Right hindlimb (tissue), 1 donor: Measurements from ENCODE around the gene LEFTY2.
A peak's percentile ranks its signal among the peaks of the same experiment; 100 is the strongest.

ENCODE experiments used
- DNase-seq: peaks from one replicate; pipeline ENCODE4 v3.0.0-alpha.2; 2018

The LEFTY2 gene

DNA sequence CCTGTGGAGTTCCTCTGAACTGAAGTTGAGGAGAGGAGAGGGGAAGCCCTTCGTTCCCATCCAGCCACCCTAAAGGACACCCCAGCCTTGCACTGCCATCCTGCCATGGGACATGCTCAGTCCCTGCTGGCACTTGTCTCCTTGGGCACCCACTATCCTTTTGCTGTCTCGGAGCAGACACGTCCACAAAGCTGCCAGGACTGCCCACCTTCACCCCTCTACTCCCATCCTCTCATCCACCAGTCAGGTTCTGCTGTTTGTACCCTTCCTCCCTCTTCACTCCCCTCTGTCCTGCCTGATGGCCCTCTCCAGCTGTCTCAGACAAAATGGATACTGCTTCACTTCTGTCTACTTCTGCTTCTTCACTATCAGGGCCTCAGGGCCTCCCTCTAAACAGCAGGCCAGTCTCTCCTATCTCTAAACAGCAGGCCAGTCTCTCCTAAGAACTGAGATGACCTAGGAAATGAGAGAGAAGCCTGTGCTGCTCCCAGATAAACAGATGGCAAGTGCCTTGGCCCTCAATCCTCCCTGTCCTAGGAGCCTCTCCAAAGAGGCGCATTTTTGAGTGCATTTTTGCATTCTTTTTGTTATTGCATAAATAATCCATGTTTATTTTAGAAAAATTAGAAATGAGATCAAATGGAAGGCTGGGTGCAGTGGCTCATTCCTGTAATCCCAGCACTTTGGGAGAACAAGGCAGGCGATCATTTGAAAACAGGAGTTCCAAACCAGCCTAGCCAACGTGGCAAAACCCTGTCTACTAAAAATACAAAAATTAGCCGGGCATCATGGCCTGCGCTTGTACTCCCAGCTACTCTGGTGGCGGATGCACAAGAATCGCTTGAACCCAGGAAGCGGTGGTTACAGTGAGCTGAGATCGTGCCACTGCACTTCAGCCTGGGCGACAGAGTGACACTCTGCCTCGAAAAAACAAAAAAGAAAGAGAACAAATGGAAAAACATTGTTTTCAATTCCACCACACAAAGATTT is 12.5 kb downstream of the LEFTY2 start:
- no peak for DNase-seq

DNA sequence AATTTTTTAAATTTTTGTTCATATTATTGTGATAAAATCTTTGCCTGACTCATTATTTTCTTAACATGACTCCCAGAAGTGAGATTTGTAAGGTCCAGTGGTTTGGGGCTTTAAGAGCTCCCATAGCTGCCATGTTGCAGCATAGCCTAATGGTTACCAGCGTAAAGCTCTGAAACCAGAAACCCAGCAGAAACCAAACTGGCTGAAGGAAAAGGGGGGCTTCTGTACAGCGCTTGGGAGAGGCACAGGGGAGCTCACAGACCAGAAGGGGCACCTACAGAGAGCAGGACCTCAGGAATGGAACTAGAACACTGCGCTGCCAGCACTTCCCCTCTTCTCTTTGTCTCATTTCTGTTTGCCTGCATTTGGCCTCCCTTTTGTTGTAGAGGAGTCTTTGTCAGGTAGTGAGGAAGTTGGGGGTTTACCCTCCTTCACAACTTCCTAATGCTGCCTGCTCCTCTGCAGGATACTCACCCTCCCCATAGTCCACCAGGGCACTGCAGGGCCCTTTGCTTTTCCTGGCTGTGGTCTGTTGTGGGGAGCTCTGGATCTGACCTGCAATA is 14.4 kb downstream of the LEFTY2 start:
- DNase-seq, result no peak

DNA sequence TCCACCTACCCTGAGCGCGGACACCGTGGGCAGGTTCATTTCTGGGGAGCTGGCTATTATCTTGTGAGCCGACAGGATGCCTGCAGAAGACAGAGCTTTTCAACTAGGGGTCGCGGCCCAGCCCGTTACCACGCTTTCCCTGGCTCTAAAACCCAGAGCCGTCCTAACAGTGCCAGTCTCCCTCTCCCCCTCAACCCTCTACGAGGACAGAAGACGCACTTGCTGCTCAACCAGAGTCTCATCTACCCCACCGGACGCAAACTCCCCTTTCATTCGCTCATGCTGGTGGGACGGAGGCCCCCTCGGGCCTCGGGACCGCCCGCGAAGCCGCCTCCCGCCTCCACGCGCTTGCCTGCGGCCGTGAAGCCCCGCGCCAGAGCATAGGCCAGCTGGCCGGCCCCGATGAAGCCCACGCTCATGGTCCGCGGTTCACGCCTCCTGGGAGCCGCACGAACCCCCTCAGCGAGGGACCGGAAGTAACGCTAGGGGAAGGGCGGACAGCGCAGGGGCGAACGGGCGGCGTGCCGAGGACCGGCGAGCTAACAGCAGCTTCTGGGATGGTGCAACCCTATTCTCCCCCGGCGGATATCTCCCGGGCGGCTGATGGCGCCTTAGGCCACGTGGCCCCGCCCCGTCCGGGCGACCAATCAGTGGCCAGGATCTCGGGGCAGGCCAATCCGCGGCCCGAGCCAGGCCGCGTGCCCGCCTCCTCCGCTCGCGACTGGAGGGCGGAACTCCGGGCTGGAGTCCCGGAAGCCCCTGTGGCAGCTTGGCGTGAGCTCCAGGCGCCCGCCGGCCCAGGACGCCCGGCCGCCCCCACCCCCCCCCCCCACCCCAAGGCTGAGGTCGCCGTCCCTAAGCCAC is 17.1 kb downstream of the LEFTY2 start, which contains the start of gene PYCR2:
Gene PYCR2, minus strand, starts transcription at position 559 of the 864 bp plus-strand sequence. Its CDS starts 140 bp downstream, at position 419.
- peak; percentile 96 for DNase-seq

DNA sequence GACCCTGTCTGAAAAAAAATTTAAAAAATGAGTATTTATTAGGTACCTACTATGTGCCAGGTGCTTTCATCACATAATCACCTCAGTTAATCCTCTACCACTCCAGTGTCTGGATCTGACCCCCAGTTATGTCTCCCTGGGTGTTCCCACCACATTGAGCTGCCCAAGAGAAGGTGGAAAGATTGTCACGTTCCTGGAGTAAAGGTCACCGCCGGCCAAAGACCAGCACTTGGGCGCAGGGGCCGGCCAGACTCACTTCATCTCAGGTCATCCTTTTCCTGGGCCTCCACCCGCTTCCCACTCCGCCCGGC is 17.7 kb downstream of the LEFTY2 start:
- DNase-seq, result no peak

DNA sequence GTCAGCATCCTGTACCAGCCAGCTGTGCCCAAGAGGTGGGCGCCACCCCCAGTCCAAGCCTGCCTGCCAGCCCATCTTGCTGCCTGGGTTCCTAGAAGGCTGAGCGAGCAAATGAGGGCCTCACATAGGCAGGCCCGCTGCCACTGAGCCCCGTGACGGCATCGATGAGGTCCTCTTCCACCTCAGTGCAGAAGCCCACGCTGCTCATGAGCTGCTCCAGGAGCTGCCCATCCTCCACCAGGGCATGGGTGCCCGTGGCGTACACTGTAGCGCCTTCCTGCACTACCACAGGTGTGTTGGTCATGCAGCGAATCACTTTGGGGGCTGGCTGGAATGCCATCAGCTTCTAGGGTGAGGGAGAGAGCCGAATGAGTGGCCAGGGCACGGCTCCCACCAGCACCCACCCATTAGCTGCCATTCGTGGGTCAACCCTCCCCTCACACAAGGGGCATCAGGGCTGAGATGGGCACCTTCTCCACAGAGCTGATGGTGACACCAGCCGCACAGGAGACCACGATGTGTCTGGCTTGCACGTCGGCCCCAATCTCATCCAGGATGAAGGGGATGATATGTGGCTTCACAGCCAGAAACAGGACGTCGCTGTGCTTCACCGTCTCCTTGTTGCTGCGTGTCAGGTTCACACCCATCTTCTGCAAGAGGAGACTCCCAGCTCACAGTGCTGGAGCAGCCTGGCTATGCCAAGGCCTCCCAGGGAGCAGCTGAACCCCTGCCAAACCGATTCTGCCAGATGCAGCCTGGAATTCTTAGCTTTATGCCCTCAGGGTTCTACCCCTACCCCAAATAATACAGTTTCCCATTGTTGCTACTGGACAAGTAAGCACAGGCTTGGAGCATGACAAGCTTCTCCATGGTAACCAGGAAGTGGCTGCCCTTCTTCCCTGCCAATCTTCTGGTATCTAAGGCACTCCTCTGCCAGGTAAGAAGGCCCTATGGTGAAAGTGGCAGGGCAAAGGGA is 19.0 kb downstream of the LEFTY2 start:
- DNase-seq, result no peak

DNA sequence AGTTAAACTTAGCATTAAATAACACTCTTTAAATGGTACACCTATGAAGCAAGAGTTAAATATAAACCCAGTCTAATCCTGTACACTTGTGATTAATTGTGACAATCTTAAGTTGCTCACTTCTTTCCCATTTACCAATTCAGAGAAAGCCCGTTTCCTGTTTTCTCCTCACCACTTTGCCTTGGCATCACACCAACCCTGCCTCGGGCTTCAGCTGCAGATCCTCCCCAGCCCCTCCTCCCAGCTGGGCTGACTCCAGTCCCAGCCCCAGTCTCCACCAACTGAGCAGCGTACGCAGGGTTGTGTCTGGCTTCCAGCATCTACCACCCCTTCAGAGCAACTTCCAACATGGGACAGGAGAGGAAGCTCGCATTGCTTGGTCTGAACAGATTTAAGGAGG is 21.1 kb downstream of the LEFTY2 start:
- no peak for DNase-seq

DNA sequence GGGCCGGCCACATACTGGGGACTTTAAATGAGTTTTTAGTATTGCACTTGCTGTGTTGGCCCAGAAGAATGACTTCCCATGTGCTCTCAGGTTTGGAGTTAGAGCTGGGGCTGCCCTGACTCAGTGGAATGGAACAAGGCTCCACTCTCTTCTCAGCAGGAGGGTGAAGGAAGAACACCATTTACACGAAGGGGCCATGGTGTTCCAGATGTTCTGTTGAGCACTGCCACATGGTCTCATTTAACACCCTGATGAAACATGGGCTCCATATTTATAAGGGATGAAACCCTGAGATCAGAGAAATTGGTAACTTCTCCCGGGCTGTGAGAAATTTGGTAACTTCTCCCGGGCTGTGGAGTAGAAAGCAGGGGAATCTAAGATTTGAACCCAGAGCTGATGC is 22.7 kb downstream of the LEFTY2 start:
- DNase-seq, result no peak

DNA sequence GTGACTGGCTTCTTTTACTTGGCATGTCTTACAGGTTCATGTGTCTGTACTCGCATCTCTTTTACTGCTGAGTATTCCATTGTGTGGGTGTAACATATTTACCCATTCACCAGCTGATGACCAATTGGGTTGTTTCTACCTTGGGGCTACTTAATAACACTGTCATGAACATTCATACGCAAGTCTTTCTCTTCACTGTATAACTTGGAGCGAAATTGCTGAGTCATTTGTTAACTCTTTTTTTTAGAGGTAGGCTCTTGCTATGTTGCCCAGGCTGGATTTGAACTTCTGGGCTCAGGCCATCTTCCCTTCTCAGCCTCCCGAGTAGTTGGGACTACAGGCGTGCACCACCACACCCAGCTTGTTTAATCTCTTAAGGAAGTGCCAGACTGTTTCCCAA is 23.5 kb downstream of the LEFTY2 start:
- no peak for DNase-seq

DNA sequence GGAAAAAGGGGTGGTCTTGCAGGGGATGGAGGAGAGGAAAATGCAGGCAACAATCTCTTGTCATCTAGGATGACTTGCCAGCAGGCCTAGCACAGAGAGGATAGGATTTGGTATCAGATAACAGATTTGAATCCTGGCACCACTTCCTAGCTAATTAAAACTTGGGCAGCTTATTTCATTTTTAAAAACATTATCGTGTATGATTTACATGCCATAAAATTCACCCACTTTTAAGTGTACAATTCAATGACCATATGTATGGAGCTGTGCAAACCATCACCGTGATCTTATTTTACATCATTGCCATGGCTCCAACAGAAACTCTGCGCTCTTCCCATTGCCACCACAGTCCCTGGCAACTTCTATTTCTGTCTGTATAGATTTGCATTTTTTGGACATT is 23.9 kb downstream of the LEFTY2 start:
- no peak for DNase-seq

DNA sequence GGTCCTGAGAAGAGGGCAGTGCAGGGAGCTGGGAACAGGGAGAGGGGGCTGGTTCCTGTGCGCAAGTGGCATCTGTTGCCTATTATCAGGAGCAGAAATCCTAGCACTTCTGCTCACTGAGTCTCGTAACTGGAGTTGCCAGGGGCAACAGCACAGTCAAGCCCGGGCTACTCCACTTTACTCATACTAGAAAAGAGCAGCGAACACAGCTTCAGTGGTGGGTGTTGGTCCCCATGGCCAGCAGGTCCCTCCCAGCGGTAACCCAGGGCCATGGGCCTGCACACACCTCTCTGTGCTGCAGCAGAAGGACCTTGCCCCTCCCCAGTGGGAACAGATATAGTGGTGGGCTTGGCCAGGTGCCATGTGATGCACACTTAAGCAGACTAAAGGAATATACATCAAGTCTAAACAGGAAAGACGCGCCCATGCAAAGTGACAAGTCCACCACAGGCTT is 25.5 kb downstream of the LEFTY2 start:
- DNase-seq, result no peak

DNA sequence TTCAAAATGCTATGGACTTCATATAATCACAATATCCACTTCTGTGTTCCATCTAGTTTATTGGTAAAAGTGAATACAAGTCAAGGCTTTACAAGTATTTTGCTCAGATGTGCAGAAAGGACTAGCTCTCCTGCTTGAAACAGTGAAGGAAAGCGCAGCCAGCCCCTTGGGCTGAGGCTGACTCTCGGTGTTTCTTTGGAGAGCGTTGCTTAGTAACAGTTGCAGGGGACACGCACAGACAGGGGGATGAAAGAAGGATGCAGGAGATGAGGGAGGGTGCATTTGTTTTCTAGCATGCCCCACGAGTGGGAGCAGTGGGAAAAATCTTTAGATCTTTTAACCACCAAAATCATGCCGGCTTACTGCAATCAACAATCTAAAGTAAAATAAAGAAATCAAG is 26.1 kb downstream of the LEFTY2 start:
- DNase-seq, result no peak

DNA sequence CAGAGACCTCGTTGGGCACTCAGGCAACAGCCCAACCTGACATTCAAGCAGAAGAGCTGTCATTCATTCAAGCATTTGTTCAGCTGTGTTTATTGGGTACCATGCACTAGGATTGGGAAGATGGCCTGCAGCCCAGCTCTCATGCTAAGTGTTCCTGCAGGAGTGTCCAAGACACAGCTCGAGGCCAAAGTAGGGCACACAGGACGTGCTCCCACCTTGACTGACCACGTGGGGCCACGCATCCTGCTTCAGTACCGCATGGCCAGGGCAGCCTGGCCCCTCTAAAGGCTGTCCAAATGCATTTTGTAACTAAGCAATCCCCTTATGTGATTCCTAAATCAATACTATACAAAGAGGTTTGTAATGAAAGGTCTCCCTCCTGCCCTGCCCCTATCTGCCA is 26.6 kb downstream of the LEFTY2 start:
- no peak for DNase-seq

DNA sequence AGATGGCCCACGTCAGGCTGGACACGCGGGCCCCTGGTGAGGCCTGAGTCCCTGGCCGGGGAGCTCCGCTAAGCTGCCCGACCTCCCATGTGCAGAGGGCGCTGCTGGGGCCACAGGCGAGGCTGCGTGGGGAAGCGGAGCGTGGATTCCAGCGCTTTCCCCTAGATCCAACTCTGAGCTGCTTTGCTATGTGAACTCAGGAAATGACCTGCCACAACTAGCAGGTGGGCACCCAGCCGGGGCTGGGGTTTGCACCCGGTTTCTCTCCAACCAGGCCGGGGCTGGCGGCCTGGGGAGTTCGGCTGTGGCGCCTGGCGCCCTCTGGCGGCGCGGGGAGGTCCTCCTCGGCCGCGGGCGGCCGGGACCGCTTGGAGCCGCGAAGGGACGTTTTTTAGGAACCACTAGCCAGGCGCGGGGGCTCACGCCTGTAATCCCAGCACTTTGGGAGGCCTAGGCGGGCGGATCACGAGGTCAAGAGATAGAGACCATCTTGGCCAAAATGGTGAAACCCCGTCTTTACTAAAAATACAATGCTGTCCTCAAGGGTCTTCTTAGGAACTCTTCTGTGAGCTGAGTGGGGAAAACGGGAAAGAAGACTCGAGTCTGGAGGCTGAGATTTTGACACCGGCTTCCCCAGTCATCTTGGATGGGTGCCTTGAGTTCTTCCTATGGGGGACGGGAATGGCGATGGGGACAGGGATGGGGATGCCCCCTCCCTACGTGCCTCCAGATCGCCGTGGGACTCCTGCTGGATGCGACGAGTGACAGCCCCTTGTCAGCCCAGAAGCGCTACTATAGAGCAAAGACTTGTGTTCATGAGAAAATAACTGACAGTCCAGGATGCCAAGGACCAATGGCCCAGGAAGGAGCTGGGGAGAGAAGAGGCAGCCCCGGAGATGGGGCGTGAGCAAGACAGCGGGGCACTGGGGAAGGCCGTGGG is 29.6 kb downstream of the LEFTY2 start:
- peak; percentile 74 for DNase-seq

DNA sequence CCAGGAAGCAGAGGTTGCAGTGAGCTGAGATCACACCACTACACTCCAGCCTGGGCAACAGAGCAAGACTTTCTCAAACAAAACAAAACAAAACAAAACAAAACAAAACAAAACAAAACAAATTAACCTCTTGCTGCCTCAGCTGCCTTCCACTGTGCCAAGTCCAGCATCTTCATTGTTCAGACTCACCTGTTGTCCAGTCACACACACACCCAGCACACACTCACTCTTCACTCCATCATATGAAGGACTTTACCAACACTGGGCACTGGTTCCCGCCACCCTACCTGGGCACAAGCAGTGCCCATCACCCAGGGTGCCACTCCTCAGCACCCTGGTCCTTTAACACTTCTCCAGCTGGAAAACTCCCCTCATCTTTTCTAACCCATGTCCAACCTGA is 31.5 kb downstream of the LEFTY2 start:
- no peak for DNase-seq

DNA sequence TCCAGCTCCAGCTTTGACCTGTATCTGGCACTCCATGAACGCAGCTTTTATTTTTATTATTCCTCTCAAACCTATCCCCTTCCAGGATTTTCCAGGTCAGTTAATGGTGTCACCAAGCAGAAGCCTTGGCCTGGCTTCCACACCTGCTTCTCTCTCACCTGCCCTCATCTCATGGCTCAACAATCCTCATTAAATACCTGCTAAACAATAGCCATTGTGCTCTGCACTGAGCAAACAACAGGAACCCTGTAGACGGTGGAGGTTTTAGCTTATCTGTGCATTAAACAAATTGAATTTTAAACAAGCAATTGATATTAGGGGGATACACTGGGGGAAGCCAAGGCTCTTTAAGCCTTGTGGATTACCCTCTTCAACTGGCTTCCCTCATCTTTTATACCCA is 32.2 kb downstream of the LEFTY2 start:
- DNase-seq, result no peak

DNA sequence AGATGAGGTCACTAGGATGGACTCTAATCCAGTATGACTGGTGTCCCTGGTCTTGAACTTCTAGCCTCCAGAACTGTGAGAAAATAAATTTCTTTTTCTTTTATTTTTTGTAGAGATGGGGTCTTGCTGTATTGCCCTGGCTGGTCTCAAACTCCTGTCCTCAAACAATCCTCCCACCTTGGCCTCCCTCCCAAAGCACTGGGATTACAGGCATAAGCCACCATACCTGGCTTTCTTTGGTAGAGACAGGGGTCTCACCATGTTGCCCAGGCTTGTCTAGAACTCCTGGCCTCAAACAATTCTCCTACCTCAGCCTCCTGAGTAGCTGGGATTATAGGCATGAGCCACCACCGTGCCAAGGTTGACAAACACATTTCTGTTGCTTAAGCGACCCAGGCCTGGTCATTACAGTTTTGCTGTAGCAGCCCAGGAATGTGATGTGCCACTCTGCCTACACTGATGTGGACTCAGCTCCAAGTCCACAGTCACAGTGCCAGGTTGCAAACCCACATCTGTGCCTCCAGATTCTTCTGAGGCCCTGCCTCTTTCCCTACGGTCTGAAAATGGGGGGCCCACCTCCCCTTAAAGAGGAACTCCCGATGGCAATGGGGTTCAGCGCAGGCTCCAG is 32.9 kb downstream of the LEFTY2 start:
- DNase-seq, result no peak

DNA sequence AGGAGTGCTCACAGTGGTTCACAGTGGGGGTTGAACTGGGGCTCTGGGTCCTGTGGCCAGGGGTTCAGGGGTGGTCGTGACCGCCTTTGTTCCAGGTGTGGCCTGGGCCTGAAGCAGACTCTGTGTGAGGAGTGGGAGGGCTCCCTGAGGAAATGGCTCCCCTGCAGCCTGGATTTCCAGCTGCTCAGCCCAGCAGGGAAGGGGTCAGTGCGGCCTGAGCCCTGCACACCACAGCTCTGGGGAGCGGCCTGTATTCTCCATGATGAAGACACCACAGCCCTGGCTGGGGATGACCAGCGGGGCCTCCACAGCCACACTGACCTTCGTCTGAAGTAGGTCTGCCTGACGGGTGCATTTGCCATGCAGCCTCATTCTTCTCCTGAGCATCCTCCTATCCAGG is 33.7 kb downstream of the LEFTY2 start:
- no peak for DNase-seq

DNA sequence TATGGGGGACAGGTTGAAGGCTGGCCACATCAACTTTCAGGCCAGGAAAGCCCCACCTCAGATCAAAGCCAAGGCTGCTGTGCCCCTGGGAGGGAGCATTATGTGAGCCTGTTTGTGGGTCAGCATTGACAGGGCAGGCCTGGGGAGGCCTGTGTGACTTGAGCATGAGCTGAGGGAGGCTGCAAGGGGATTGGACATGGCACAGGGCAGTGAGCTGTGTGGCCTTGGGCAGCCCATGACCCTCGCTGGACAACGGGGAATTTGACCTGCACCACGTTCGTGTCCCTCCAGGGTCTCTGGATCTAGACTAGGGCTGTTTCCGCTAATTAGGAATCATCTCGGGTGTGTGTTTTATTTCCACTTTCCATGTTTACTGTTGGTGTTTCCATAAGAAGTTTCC is 34.6 kb downstream of the LEFTY2 start:
- no peak for DNase-seq

DNA sequence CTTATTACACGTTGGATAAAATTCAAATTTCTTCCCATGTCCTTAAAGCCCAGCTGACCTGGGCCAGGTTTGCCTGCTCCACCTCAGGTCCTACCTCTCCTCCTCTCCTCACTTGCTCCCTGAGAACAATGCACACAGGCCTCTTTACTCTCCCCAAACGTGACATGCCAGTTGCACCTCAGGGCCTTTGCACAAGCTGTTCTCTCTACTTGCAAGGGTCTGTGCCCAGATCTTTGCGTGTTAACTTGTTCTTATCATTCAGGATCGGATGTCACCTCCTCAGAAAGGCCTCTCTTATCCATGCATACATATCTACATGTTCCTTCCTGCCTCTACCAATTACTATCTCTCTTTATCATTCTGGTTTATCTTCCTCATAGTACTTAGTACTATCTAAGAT is 37.4 kb downstream of the LEFTY2 start:
- DNase-seq, result no peak
